ENCODE results near the gene WRNIP1.
"Not testable (repeated sequence)": the region's sequence is repeated elsewhere in the genome, so short reads cannot be mapped to it uniquely, and the experiment has no call there.

The WRNIP1 gene

GRCh38 chr6:2784930-2785329 is 19.7 kb downstream of the WRNIP1 start:
- DNase-seq (ENCODE audit: low spot score), result no peak

- no peak for DNase-seq (ENCODE audit: low spot score)
Measured at GRCh38 chr6:2786269-2786668, 21.1 kb downstream of the WRNIP1 start.

- no peak for DNase-seq (ENCODE audit: low spot score)
Measured at GRCh38 chr6:2790588-2791449, 25.6 kb downstream of the WRNIP1 start.

GRCh38 chr6:2791450-2791974 is 26.3 kb downstream of the WRNIP1 start:
- no peak for DNase-seq (ENCODE audit: low spot score)

GRCh38 chr6:2792330-2793110 is 27.3 kb downstream of the WRNIP1 start:
- no peak for DNase-seq (ENCODE audit: low spot score)

DNA sequence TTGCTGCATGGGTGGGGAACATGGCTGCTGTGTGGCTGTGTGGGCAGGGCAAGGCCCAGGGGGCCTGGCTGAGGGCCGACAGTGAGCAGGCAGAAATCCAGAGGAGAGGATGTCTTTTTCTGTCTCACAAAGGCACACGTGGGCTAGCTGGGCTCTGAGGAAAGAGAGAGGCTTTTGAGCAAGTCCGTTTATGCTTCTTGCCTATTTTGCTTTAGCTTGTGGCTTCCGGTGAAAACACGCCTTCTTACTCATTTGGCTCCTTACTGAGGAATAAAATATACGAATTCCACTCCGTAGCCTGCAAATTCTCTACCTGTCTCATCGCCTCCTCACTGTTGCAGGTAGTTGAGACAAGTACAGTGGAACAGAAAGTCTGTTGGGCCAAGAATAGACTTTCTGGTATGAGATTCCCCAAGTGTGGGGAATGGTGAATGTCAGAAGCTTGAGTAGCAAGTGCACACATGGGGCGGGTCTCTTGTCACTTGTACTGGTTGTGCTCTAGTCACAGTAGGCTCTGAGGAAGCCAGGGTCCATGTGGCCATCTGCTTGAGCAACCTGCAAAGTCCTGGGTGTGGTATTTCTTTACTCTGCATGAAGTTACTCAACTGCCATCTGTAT is 28.4 kb downstream of the WRNIP1 start:
- no peak for DNase-seq (ENCODE audit: low spot score)

DNA sequence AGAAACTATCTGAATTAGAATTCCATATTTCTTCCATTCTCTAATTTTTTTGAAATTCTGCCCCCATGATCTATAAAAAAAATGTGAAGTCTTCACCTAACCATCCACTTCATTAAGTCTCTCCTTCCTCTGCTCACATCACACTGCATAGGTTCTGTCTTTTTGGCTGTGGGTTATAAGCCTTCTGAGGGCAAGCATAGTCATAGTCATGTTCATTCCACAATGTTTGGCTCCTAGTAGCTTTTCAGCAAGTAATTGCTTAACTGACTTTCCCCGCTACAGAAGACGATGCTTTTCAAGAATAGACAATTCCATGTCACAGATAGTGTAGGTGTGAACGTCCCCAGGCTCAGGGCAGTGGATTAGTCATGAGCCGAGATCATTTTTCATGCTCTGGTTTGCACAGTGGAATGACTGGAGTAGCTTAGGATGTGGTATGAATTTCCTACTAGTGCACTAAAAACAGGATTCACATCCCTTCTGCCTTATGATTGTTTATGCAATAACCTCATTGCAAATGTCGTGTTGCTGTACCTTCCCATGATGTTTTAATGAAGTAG is 29.1 kb downstream of the WRNIP1 start:
- DNase-seq (ENCODE audit: low spot score), result no peak

DNA sequence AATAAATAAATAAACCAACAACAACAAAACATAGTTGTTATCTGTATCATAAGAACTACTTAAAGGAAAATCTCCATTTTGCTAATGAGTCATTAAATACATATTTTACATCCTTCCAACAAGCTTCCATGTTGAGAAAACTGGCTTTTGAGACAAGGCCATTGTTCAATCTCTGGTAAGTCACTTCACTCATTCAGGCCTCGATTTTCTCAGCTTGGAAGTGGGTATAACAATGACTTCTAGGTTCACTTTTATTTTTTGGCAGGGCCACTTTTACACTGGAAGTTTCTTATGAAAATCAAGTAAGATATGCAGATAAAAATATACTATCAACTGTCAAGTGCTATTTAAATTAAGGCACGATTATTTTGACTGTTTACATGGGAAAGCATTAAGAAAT is 30.0 kb downstream of the WRNIP1 start:
- no peak for DNase-seq (ENCODE audit: low spot score)

DNA sequence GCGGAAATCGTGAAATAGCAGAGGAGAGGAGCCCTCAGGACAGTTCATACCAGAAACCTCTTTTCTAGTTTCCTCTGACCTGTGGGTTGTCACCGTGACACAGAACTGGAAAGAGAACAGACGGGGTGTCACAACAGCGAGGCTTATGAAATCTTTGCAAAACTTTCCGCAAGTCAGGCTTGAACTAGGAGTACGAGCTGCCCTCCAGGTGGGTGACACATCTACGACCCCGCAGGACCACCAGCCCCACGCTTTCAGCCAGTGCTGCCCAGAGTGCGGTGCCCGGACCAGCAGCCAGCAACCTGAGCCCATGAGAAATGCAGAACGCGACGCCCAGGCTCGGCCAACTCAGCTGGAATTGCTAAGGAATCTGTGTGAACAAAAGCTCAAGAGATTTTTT is 30.8 kb downstream of the WRNIP1 start:
- no peak for DNase-seq (ENCODE audit: low spot score)

DNA sequence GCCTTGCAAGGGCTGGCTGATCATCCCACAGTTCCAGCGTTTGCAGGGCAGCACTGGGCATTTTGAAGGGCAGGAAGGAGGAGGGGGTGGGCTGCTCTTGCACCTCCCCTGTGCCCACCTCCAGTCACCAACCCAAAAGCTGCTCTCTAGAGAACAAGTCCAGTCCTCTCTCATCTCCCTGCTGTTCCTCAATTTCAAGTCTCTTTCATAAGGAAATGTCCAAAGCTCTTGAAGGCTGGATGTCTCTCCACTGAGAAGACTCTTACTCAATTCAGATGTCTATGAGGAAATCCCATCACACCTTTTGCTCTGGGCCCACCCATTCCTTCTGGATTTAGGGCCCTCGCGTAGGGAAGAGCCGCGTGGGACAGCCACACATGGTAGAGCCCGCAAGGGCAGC is 31.7 kb downstream of the WRNIP1 start:
- no peak for DNase-seq (ENCODE audit: low spot score)

DNA sequence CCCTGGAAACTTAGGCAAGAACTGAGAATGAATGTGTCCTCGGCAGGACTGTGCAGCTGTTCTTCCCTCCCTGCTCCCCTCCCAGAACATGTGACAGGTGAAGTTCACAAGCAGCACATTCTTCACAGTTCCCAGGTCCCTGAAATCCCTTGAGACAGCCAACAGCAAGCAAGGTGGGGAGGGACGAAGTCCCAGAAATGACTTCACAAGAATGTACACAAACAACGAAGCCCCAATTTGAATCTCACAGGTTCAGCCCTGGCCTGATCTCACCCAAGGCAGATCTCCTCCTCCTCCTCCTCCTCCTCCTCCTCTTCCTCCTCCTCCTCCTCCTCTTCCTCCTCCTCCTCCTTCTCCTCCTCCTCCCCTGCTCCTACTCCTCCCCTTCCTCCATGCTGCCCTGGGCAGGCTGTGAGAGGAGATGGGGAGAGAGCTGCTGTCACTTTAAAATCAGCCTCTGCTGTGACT is 32.4 kb downstream of the WRNIP1 start:
- DNase-seq (ENCODE audit: low spot score), result no peak

- DNase-seq (ENCODE audit: low spot score), result no peak
Measured at GRCh38 chr6:2798586-2799134, 33.5 kb downstream of the WRNIP1 start.

- no peak for DNase-seq (ENCODE audit: low spot score)
Measured at GRCh38 chr6:2799936-2800527, 34.8 kb downstream of the WRNIP1 start.

DNA sequence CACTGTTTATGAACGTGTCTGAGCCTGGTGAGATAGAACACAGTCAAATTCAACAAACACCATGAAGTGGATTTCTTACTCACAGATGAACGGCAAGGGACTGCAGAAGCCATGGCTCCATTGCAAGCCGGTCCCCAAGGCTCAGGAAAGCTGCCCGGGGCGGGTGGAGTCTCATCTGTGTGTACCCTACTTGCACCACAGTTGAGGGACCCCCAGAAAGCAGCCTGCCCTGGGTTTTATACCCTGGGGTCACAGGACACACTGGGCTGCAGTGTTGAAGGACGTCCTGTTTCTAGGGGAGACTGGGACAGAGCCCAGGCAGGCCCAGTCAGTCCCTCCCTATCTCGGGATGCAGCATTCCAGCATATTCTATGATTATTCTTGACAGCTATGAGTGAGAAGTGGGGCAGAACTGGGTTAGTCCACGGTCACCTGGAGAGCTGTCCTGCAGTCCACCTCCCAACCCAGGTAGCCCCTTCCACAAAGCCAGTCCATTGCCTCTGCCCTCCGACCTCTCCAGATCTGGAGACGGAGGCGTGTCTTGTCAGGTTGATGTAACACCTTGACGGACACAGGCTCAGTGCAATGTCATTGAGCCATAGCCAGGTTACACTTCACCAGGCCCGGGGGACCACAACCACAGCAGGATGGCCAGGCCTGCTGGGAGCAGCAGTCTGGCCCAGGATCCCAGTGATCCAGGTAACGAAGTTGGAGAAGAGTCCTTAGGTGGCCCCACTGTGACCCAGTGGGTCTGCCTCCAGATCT is 35.5 kb downstream of the WRNIP1 start:
- DNase-seq (ENCODE audit: low spot score), result no peak

DNA sequence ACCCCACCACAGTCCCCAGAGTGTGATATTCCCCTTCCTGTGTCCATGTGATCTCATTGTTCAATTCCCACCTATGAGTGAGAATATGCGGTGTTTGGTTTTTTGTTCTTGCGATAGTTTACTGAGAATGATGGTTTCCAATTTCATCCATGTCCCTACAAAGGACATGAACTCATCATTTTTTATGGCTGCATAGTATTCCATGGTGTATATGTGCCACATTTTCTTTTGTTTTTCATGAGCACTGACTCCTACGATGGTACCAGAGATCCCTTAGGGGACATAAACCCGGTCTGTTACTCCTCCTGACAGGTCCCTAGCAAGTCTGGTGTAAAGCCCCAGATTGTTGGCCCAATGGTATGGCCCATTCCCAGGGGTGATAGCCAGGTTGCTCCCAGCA is 36.5 kb downstream of the WRNIP1 start:
- DNase-seq (ENCODE audit: low spot score), result not testable (repeated sequence)

- DNase-seq (ENCODE audit: low spot score), result no peak
Measured at GRCh38 chr6:2802521-2803060, 37.4 kb downstream of the WRNIP1 start.

DNA sequence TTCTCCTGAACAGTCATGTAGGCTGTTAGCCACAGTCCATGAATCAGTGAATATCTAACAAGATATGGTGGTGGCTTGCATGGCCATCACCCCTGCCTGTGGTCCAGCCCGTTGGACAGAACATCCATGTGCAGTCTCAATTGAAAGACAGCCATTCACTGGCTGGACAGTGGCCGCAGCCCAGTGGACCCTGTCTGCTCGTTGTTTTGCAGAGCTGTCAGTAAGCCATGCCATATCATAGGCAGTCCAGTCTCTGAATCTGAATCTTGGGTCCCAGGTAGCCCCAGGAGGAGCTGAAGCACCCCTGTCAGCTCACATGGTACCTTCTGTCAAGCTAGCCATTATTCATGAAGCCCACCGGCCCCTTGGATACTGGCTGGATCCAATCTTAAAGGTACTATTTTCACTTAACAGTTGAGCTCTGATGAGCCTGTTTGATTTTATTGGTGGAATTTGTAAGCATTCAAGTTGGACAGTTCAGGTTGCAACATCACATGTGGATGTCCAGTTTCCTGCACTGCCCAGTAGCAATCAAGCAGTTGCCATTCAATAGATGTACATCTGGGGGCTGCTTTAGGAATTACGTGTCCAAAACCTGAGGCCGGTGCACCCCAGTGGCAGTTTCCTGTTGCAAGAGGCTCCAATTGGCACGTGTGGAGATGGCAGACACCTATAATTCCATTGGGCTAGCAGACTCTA is 38.7 kb downstream of the WRNIP1 start:
- DNase-seq (ENCODE audit: low spot score), result no peak

DNA sequence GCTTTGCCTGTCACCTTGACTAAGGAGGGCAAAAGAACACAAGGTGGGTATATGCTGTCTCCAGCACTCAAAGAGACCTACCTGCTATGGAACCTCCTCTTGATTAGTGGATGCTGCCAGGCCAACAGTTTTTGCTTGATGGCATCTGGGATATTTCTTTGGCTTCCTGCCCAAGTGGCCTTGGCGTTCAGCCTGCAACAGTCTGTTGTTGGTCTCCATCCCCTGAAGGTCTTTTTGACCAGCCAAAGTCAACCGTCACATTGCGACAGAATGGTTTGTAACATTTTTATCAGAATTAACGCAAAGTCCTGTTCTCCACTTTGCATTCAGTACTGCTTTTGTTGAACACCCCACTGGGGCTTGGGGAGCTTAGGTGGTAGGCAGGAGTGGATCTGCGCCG is 39.3 kb downstream of the WRNIP1 start:
- no peak for DNase-seq (ENCODE audit: low spot score)

DNA sequence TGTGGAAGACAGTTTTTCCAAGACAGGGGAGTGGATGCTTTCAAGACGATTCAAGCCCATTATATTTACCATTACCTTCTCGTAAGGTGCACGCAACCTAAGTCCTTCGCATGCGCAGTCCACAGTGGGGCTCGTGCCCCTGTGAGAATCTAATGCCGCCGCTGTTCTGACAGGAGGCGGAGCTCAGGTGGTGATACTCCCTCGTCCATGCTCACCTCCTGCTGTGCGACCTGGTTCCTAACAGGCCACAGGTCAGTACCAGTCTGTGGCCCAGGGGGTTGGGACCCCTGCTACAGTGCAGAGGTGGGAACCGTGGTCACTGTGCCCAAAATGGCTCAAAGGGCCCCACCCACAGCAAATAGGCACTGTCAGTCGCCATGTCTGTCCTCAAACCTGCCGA is 39.8 kb downstream of the WRNIP1 start:
- no peak for DNase-seq (ENCODE audit: low spot score)

GRCh38 chr6:2806644-2807043 is 41.5 kb downstream of the WRNIP1 start:
- no peak for DNase-seq (ENCODE audit: low spot score)
